Progenitor cell of endocrine pancreas (in vitro differentiated cells): ENCODE data around the gene CCDC92B. TPM values are rescaled to one million over a fixed set of nuclear protein-coding genes. Genes with fewer than 3 reads are reported as not detected.

Experiments used
- DNase-seq: peaks from one replicate; pipeline ENCODE4 v3.0.0; 2021; ENCODE audit warnings: low spot score; ENCODE audit not compliant: unreplicated experiment
- H3K27ac Mint-ChIP-seq: 2 replicates; pipeline ENCODE4 v1.8.0; 2021; ENCODE audit warnings: mild to moderate bottlenecking, moderate library complexity, mixed read lengths
- H3K27me3 Mint-ChIP-seq: 2 replicates; pipeline ENCODE4 v1.8.0; 2021; ENCODE audit warnings: mixed read lengths
- H3K36me3 Mint-ChIP-seq: 2 replicates; pipeline ENCODE4 v1.8.0; 2022; ENCODE audit warnings: mixed read lengths; ENCODE audit not compliant: insufficient read depth
- H3K4me1 Mint-ChIP-seq: 2 replicates; pipeline ENCODE4 v1.8.0; 2021; ENCODE audit warnings: low read depth, mixed read lengths
- H3K4me3 Mint-ChIP-seq: 2 replicates; pipeline ENCODE4 v1.8.0; 2021; ENCODE audit warnings: low read depth, mild to moderate bottlenecking, moderate library complexity, mixed read lengths
- H3K9me3 Mint-ChIP-seq: 2 replicates; pipeline ENCODE4 v1.8.0; 2021; ENCODE audit warnings: low read depth, mixed read lengths
- CTCF ChIP-seq: fragments of 200-600 bp; sonication (generic); IDR thresholded peaks from one replicate; pipeline ENCODE4 v1.5.0; 2021; ENCODE audit warnings: antibody characterized with exemption, mild to moderate bottlenecking; ENCODE audit not compliant: unreplicated experiment
- total RNA-seq: library from RNA; stranded (reverse); gene quantifications from 2 replicates; pipeline ENCODE4 v1.2.1, GENCODE V29; 2021

The CCDC92B gene
- total RNA-seq, 1 donor from 2014 or later = 1.3 TPM

GRCh38 chr17:2705263-2705662 is 44.2 kb downstream of the CCDC92B start:
- H3K4me3 Mint-ChIP-seq = no peak overlapping the region
- DNase-seq = no peak

GRCh38 chr17:2704890-2705248 is 44.6 kb downstream of the CCDC92B start:
- no peaks in the 10 kb centered on the region for H3K9me3 Mint-ChIP-seq
- no peak for DNase-seq
- peaks cover 3% of the 10 kb centered on the region for H3K36me3 Mint-ChIP-seq
- TF ChIP-seq CTCF = no peak
- H3K4me1 Mint-ChIP-seq = peaks cover 11% of the 10 kb centered on the region
- no peaks in the 10 kb centered on the region for H3K27me3 Mint-ChIP-seq
- H3K4me3 Mint-ChIP-seq = no peak overlapping the region
- no peak overlapping the region for H3K27ac Mint-ChIP-seq

More at GRCh38 chr17:2705263-2705662, 44.2 kb downstream of the CCDC92B start:
- H3K27me3 Mint-ChIP-seq = peaks cover 3% of the 10 kb centered on the region
- no peak overlapping the region for H3K27ac Mint-ChIP-seq
- no peak for TF ChIP-seq CTCF
- H3K4me1 Mint-ChIP-seq = peaks cover 15% of the 10 kb centered on the region
- no peaks in the 10 kb centered on the region for H3K9me3 Mint-ChIP-seq
- H3K36me3 Mint-ChIP-seq = peaks cover 2% of the 10 kb centered on the region

GRCh38 chr17:2704031-2704889 is 45.2 kb downstream of the CCDC92B start:
- Mint-ChIP-seq H3K27me3 (no peaks in the 10 kb centered on the region), H3K4me3 (no peak overlapping the region), H3K9me3 (no peaks in the 10 kb centered on the region), H3K36me3 (peaks cover 3% of the 10 kb centered on the region), H3K27ac (no peak overlapping the region), H3K4me1 (peaks cover 6% of the 10 kb centered on the region)
- no peak for DNase-seq
- TF ChIP-seq CTCF = no peak

- no peak for TF ChIP-seq CTCF
- Mint-ChIP-seq H3K4me3 (no peak overlapping the region), H3K36me3 (peaks cover 3% of the 10 kb centered on the region), H3K4me1 (peaks cover 5% of the 10 kb centered on the region), H3K9me3 (no peaks in the 10 kb centered on the region), H3K27ac (no peak overlapping the region), H3K27me3 (no peaks in the 10 kb centered on the region)
- no peak for DNase-seq
Observed at GRCh38 chr17:2703606-2704005, 45.8 kb downstream of the CCDC92B start.

GRCh38 chr17:2703181-2703580 is 46.3 kb downstream of the CCDC92B start:
- Mint-ChIP-seq H3K36me3 (peaks cover 3% of the 10 kb centered on the region), H3K4me1 (peaks cover 3% of the 10 kb centered on the region), H3K27me3 (no peaks in the 10 kb centered on the region), H3K27ac (no peak overlapping the region), H3K9me3 (no peaks in the 10 kb centered on the region), H3K4me3 (no peak overlapping the region)
- DNase-seq = no peak
- TF ChIP-seq CTCF = no peak
